Measurements from ENCODE around the gene MDFI. TPM values are rescaled to one million over a fixed set of nuclear protein-coding genes. Genes with fewer than 3 reads are reported as not detected.
A peak's percentile ranks its signal among the peaks of the same experiment; 100 is the strongest.

MDFI gene
- total RNA-seq, 2 experiments from 2014 or later = not detected

DNA sequence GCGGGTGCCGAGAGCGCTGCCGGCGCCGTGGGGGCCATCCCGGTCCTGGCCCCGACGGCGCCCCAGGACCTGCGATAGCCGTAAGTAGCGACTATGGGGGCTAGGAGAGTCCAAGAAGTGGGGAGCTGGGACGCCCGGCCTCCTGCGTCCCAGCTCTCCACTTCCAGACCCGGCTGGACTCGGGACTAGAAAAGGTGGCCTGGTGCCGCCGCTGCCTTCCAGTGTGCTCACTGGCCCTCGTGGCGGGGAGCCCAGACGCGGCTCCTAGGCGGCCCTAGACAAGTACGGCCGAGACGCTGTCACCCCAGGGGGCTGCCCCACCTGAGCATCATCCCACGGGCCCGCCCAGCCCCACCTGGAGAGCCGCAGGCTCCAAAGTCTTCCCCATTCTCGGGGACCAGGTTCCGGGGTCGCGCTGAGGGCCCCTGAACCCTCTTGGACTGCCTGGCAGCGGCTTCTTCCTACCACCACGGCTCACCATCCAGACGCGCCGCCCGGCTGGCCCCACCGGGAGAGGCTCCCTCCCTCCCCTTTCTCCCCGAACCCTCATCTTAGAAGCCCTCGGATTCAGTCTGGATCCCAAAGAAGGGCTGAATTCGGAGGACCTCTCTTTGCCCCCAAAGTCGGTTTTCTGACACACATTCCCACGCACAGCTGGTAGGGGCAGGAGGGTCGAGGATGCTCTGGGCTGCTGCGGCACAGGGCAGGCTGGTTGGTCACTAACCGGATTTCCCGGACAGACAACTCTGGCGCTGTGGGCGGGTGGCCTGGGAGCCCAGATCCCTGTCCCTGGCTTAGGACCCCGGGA lies 870 bp upstream of the MDFI start:
- Mint-ChIP-seq H3K4me3 (peak overlapping the region; percentile 64), H3K9me3 (no peaks in the 10 kb centered on the region), H3K36me3 (no peaks in the 10 kb centered on the region), H3K27me3 (peaks cover 55% of the 10 kb centered on the region), H3K27ac (no peak overlapping the region), H3K4me1 (peaks cover 3% of the 10 kb centered on the region)
- no peak for DNase-seq

DNA sequence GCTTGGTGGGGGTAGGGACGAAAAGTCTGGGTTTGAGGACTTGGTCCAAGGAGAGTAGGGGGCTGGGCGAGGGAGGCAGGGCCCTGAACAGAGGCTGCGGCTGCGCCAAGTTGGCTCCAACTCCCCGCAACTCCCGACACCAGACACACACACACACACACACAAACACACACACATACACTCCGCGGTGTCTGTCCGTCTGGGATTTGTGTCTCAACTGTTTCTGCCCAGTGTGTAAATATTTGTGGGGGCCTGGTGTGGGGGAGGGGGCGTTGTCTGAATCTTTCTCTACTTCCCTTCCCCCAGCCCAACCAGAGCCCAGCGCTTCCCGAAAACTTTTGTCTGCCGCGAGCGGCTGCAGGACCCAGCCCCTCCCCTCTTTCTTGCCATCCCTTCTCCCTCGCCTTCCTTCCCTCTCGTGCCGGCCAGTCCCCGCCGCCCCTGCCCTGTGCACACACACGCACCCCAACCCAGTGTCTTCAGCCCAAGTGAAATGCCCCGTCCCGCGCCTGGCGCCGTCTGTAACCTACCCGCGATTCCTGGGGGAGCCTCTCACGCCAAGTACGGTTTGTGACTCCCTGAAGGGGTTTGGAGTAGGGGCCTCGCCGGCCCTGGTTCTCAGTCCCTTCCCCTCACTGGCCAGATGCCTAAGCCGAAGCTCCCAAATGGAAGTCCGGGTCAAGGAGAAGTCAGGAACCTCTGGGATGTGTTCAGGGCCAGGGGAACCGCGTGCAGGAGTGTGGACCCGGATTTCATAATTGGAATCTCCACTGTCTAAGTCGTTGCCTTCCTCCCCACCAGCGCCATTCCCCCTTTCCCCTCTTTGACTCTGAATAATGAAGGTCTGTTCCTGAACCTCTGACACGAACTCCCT lies 904 bp downstream of the MDFI start:
- H3K4me3 Mint-ChIP-seq = peak overlapping the region; percentile 38
- H3K27ac Mint-ChIP-seq = no peak overlapping the region
- H3K9me3 Mint-ChIP-seq = no peaks in the 10 kb centered on the region
- DNase-seq = no peak
- peaks cover 59% of the 10 kb centered on the region for H3K27me3 Mint-ChIP-seq
- peaks cover 3% of the 10 kb centered on the region for H3K4me1 Mint-ChIP-seq
- H3K36me3 Mint-ChIP-seq = no peaks in the 10 kb centered on the region

DNA sequence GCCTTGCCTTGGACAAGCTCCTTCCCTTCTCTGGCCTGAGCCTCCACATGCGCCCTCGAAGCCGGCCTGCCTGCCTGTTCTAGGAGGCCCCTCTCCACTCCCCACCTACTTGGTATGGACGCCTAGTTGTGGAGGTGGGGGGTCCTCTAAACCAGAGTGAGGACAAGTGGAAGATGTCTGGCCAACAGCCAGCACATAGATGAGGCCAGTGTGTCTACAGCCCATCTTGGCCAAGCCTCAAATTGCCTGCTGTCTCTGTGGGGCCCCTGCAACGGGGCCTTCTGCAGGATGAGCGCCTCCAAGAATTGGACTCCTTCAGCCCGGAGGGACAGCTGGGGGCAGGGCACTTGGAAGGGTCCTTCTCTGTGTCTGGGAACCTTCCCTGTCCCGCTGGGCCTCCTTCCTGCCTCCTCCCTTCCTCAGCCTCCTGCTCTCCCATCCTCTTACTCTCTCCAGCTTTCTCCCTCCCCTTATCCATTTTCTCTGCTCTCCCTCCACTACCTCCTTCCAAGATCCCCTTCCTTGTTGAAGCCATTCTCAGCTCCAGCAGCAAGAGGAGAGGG lies 1.6 kb downstream of the MDFI start:
- no peaks in the 10 kb centered on the region for H3K36me3 Mint-ChIP-seq
- H3K27ac Mint-ChIP-seq = no peak overlapping the region
- no peaks in the 10 kb centered on the region for H3K9me3 Mint-ChIP-seq
- no peak for DNase-seq
- H3K4me1 Mint-ChIP-seq = peaks cover 3% of the 10 kb centered on the region
- no peak overlapping the region for H3K4me3 Mint-ChIP-seq
- peaks cover 59% of the 10 kb centered on the region for H3K27me3 Mint-ChIP-seq

DNA sequence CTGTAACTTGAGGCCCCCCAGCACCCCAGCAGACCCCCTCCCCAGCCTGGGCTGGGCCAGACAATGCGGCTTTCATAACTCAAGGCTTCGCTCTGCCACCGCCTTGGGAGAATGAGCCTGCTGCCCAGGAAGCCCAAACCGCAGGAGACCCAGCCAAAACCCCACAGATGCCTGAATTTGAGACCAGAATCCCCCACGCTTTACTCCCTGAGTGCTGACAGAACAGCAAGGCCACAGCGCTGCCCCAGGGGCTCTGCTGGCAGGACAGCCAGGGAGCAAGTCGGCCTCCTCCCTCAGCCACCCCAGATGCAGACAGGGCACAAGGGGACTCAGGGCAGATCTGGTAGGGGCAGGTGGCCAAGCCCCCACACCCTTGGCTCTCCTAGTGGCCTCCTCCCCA lies 2.2 kb downstream of the MDFI start:
- DNase-seq = no peak
- H3K27me3 Mint-ChIP-seq = peaks cover 54% of the 10 kb centered on the region
- no peak overlapping the region for H3K4me3 Mint-ChIP-seq
- H3K27ac Mint-ChIP-seq = no peak overlapping the region
- no peaks in the 10 kb centered on the region for H3K9me3 Mint-ChIP-seq
- no peaks in the 10 kb centered on the region for H3K36me3 Mint-ChIP-seq
- peaks cover 3% of the 10 kb centered on the region for H3K4me1 Mint-ChIP-seq

DNA sequence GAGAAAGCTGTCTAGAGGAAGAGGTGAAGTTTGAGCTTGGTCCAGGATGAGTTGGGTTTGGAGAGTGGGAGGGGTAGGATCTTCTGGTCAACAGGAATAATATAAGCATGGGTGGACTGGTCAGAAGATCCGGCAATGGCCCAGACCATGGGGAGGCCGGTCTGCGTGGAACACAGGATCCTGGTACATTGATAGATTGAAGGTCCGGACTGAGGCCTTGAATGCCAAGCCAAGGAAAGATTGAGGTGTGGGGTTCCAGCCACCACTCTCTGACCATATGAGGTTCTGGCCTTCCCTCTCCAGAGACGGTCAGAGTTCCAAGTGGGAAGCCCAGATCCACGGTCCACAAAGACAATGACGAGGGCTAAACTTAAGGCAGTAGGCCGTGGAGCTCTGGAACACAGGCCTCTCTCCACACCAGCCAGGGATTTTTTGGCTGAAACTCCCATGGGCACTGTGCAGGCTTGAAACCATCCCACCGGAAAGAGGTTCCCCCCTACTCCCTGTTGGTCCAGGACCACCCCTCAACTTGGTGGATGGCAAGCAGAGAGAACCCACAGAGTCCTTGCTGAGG lies 3.2 kb downstream of the MDFI start:
- Mint-ChIP-seq H3K36me3 (no peaks in the 10 kb centered on the region), H3K27me3 (peaks cover 46% of the 10 kb centered on the region), H3K4me3 (no peak overlapping the region), H3K4me1 (peaks cover 3% of the 10 kb centered on the region), H3K27ac (no peak overlapping the region), H3K9me3 (no peaks in the 10 kb centered on the region)
- DNase-seq = no peak

DNA sequence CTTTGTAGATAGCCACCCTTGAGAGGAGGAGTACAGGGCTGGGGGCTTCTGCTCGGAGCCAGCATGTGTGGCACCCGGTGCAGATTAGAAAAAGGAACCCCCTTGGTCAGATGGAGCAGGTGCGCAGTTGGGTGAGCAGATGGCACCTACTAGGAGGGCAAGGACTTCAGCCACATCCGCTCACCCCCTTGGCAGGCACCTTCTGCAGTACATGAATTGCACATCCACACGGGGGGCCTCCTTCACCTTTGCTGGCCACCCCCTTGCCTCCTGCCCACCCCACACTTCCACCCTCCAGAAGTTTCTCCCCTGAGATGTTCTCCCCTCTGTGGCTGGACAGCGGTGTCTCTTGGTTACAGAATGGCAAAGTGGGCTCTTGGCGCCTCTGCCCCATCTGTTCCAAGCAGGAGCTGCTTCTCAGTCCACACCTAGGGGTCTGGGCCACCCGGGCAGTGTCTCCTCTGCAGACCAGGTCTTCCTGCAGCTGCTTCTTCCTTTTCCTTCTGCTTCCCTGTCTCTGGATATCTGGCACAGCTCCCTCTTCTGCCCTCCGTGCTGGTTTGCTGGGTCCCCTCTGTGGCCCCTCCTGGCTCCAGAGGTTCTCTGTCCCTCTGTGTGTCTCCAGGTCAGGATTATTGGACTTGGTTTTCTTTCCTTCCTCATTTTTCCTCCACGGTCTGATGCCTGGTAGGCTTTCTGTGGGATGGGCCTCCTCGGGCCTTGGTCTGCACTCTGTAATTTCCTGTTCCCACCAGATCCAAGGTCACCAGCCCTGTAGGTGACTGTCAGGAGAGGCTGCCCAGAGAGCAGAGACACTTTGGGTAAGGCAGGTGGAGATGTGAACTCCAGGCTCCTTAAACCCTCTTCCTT lies 4.1 kb downstream of the MDFI start:
- Mint-ChIP-seq H3K4me3 (no peak overlapping the region), H3K27me3 (peaks cover 42% of the 10 kb centered on the region), H3K4me1 (peaks cover 3% of the 10 kb centered on the region), H3K9me3 (no peaks in the 10 kb centered on the region), H3K27ac (no peak overlapping the region), H3K36me3 (no peaks in the 10 kb centered on the region)
- DNase-seq = no peak

DNA sequence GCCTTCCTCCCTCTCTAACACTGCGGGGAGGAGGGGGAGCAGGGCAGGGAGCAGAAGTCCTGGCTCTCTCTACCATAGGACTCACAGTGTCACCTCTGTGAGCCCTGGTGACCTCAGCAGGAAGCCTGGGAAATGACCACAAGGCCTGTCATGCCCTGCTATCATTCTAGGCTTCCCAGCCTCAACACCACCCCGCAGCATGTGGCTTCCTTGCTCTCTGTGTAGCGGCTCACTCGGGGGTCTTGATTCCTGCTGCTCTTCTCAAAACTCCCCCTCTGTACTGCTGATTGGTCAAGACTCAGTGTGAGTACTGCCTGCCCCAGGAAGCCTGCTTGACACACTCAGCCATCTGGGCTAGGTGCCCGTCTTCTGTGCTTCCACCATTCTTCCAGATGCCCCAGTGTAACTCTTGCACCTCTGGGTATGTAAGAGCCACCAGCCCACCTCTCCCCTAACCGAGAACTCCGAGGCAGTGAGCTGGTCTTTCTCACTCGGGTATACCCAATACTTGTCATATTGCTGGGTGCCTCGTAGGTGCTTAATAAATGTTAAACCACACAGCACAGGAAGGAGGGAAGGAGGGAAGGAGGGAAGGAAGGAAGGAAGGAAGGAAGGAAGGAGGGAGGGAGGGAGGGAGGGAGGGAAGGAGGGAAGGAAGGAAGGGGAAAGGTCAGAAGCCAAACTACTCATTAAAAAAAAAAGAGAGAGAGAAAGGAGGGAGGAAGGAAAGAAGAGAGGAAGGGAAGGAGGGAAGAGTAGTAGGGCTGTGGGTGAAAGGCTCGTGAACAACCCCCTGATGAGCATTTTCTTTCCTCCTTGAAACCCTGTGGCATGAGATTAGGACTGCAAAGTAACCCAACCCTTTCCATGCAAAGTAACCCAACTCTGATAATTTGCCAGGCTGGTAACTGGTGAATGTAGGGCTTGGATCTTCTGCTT lies 5.0 kb downstream of the MDFI start:
- Mint-ChIP-seq H3K27me3 (peaks cover 34% of the 10 kb centered on the region), H3K4me1 (peaks cover 3% of the 10 kb centered on the region), H3K27ac (no peak overlapping the region)

DNA sequence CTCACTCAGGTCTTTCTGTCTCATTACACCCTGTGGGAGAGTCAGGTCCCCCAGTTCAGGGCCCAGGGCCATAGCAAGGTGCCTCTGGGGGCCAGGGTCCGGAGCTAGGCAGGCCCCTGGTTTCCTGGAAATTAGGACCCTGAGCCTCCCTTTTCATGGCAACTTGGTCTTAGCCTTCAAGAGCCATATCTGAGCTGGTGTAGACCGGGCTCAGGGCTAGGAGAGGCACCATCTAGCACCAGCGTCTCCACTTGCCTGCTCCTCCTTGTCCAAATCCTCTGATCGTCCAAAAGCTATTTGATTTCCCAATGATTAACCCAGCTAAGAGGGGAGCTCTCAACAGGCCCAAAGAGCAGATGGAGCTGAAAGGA lies 5.6 kb downstream of the MDFI start:
- H3K27ac Mint-ChIP-seq = no peak overlapping the region
- no peaks in the 10 kb centered on the region for H3K9me3 Mint-ChIP-seq
- H3K27me3 Mint-ChIP-seq = peaks cover 28% of the 10 kb centered on the region
- H3K36me3 Mint-ChIP-seq = no peaks in the 10 kb centered on the region
- H3K4me1 Mint-ChIP-seq = peaks cover 3% of the 10 kb centered on the region
- DNase-seq = no peak
- H3K4me3 Mint-ChIP-seq = no peak overlapping the region

More for the DNA sequence above, 5.0 kb downstream of the MDFI start:
- no peaks in the 10 kb centered on the region for H3K36me3 Mint-ChIP-seq
- H3K9me3 Mint-ChIP-seq = no peaks in the 10 kb centered on the region
- H3K4me3 Mint-ChIP-seq = no peak overlapping the region
- DNase-seq = no peak

DNA sequence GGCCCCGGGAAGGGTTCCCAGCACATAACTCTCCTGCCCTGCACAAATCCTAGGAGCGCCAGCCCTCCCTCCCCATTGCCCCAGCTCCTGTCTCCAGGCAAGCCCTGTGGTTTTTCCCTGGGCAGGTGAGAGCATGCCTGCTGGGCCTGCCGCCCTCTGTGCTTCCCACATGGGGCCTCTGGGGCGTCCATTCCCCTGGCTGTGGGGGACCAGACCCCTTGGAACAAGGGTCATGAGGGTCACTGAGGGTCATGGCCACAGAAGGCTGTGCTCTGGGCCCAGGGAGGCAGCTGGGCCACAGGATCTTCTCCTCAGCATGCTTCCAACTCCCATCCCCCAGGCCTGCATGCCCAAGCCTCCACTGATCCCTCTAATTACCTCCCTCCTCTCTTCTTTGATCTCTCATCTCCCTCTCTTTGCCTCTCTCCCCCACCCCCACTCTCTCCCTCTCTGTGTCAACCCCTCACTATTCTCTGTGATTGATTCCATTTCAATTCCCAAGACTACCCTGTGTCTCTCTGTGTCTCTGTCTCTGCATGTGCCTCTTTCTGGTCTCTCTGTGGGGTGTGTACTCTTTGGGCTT lies 6.1 kb downstream of the MDFI start:
- Mint-ChIP-seq H3K4me3 (no peak overlapping the region), H3K27me3 (peaks cover 23% of the 10 kb centered on the region), H3K36me3 (no peaks in the 10 kb centered on the region), H3K4me1 (peaks cover under 1% of the 10 kb centered on the region), H3K9me3 (no peaks in the 10 kb centered on the region), H3K27ac (no peak overlapping the region)
- no peak for DNase-seq

DNA sequence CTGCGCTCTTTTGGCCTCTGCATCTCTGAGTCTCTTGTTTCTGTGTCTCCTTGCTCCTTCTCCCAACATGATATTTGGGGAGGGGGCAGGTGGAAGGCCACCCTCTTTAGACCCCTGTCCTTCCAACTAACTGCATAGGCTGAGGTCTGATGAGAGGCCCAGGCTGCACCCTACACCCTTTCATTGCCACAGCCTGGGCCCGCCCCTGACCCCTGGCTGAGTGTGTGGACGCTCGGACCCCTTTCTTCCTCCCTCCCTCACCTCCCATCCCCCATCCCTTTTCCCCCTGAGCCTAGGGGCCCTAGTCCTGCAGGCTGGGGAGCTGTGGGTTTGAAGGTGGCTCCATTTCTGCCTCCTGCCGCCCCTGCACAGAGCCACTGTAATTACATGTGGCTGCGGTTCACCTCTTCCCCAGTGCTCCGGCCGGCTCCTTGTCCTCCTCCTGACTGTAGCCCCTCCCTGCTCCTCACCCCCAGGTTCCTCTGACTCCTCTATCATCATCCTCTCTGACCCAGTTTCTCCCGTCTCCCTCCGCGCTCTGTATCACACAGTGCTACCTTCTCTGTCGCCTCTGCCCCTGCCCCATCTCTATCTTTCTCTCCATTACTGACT lies 6.8 kb downstream of the MDFI start:
- H3K27ac Mint-ChIP-seq = no peak overlapping the region
- no peak for DNase-seq
- no peaks in the 10 kb centered on the region for H3K36me3 Mint-ChIP-seq
- peaks cover 16% of the 10 kb centered on the region for H3K27me3 Mint-ChIP-seq
- H3K4me1 Mint-ChIP-seq = no peaks in the 10 kb centered on the region
- H3K9me3 Mint-ChIP-seq = no peaks in the 10 kb centered on the region
- H3K4me3 Mint-ChIP-seq = no peak overlapping the region

DNA sequence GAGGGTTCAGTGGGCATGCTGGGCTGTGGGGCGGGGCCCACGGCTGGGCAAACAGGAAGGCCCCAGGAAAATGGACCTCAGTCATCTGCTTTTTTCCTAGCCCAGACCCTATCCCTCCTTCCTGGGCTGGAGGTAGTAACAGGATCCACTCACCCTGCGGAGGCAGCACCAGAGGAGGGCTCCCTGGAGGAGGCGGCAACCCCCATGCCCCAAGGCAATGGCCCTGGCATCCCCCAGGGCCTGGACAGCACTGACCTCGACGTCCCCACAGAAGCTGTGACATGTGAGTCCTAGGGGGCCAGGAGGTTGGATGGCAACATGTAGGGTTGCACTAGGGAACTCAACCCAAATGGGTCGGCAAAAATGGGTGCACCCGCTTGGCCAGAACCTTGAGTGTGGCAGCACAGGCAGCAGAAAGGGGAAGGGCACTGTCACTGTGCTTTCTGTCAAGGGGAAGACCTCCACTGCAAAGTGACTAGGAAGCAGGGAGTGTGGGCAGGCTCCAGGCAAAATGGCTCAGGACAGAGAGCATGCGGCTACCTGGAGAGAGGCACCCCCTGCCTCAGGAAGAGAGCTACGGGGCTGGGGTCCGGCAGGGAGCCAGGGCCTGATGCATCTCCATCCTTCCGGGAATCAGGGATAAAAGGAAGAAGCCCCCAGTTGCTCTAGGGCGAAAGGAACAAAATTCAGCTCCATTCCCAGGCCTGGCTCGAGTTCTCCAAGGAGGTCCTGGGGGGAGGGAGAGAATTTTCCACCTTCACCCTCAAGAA lies 7.9 kb downstream of the MDFI start:
- no peak overlapping the region for H3K27ac Mint-ChIP-seq
- no peak for DNase-seq
- no peaks in the 10 kb centered on the region for H3K36me3 Mint-ChIP-seq
- no peaks in the 10 kb centered on the region for H3K4me1 Mint-ChIP-seq
- H3K4me3 Mint-ChIP-seq = no peak overlapping the region
- peaks cover 8% of the 10 kb centered on the region for H3K27me3 Mint-ChIP-seq
- no peaks in the 10 kb centered on the region for H3K9me3 Mint-ChIP-seq

DNA sequence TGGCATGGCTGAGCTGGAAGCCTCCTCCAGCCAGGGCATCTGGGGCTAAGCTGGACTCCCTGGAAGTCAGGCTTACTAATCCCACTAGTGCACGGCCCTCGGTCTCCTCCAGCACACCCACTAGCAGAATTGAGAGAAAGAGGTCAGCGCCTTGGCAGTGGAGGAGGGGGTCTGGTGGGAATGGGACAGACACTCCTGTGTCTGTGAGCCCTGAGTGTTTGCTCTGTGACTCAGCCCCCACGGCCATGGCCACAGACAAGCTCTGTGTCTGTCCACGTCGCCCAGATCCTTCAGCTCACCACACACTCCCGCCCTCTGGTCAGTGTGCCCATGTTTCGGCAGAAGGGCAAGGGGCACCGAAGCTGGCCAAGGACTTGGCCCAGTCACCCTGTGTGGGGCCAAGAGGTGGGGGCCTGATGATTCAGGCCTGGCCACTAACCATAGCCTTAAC lies 8.8 kb downstream of the MDFI start:
- Mint-ChIP-seq H3K27ac (no peak overlapping the region), H3K4me1 (no peaks in the 10 kb centered on the region), H3K27me3 (peaks cover 6% of the 10 kb centered on the region), H3K36me3 (no peaks in the 10 kb centered on the region), H3K9me3 (no peaks in the 10 kb centered on the region), H3K4me3 (no peak overlapping the region)
- DNase-seq = no peak
